ENCODE results near the gene ATP2A2.
"Not testable (repeated sequence)": the region's sequence is repeated elsewhere in the genome, so short reads cannot be mapped to it uniquely, and the experiment has no call there.

The ATP2A2 gene

DNA sequence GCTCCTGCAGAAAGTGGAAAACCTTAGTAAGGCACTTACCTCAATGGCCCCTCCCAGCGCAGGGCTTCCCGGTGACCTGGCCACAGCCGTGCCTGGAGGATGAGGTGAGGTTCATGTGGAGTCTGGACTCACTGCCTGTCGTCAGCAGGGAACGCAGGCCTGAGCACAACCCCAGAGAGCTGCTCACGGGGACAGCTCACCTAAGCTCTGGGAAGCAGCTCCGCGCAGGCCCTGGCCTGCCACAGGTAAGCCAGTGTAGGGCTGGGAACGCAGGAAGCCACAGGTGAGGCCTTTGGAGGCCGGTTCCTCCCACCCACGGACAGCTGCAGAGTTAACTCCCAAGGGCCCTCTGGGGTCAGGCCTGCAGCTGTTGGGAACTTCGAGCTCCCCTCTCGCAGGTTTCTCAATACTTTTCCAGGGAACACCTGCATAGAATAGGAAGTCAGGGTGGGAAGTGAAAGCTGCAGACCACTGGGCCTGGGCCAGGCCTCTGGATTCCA is 89.7 kb downstream of the ATP2A2 start:
- DNase-seq: no peak

DNA sequence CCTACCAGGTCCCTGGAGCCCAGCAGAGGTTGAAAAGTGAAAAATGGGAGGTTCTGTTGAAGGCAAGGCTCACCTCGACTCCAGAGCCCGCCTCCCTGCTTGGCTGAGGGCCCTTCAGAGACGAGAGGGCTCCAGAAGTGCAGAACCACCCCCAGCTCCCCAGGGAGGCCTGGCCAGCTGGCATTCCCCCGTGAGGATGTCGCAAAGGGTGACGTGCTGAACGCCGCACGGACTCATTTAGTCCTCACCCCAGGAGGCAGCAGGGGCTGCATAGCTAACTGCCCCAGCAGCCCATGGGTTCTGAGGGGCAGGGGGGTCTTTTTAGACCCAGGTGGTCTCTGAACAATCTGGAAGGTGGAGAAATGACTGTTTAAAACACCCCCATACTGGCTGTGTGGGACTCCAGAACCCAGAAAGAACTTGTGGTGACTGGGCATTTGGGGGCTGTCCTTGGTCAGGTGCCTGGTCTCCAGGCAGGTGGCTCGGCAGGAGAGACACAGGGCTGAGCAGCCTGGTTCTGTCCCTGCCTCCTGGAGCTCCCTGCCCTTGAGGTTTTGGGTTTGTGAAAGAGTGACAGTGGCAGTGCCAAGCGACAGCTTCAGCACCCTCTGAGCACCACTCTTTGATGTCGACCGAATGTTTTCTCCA is 90.5 kb downstream of the ATP2A2 start:
- no peak for DNase-seq

DNA sequence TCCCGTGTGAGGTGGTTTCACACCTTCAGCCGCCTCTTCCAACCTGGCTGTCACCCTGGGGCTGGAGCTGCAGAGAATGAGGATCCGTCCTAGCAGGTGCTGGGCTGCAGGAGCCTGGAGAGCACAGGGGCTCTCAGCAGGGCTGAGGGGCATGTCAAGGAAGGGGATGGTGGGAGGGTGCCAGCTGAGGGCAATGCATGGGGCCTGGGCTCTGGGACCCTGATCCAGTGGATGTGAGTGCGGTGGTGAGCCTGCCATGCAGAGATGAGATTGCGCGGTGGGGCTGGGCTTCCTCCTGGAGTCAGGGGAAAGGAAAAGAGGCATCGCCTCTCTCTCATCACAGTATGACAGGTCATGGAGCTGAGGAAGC is 91.0 kb downstream of the ATP2A2 start:
- DNase-seq: no peak

DNA sequence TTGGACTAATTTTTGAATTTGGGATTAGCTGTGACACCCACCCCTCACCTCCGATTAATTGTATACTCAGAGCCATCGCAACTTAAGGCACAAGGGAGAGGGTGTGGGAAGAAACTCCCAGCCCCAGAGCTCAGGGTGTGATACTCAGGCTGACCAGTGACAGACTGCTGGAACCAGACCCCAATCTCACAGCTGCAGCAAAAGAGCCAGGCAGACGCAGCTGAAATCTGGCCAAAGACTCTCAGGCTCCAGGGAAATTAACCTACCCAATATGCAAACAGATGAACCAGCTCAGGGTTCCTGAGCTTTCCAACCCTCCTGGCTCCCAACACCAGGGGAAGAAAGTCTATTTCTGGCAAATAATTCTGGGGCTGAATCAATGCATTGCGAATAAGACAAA is 92.0 kb downstream of the ATP2A2 start:
- no peak for DNase-seq

DNA sequence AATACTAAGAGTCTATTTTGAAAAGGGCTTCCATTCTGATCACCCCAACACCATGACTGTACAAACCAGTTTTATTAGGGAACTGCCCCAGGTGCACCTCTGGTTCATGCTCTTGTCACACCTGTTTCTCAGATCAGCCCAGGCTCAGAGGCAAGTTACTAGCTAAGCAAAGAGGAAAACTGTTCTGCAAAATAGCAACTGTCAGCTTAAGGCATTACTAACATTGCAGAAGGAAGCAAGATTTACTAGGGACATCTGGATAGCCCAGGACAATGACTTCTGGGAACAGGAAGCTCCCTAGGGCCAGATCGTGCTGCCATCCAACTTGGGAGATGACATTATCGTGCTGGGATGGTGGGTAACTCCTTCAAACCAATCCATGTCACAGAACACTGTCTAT is 92.4 kb downstream of the ATP2A2 start:
- no peak for DNase-seq

DNA sequence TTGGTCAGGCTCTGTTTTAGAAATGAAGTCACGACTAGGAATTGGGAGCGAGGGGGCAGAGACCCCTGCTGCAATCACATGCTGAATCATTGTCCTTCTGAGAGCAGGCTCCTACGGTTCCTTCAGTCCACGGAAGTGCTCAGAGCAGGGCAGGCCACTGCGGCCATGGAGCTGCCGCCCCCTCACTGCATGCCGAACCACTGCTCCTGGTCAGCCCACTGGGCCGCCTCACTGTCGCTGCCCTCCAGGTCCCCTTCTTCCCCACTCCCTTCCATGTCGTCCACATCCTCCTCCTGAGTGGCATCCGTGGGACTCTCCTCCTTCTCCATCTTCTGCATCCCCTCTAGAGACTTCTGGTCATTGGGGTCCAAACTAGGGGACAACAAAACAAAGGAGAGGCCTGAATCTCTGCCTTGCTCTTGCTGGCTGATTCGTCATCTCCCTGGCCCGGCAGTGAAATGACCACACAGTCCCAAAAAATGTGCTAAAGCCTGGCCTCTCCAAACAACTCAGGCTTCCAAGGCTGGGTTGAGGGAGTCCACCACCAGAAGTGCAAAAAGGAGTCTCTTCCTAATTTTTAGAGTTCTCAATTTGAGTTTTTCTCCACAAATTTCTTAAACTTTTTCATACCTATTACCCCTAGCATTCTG is 93.0 kb downstream of the ATP2A2 start:
- DNase-seq: no peak

DNA sequence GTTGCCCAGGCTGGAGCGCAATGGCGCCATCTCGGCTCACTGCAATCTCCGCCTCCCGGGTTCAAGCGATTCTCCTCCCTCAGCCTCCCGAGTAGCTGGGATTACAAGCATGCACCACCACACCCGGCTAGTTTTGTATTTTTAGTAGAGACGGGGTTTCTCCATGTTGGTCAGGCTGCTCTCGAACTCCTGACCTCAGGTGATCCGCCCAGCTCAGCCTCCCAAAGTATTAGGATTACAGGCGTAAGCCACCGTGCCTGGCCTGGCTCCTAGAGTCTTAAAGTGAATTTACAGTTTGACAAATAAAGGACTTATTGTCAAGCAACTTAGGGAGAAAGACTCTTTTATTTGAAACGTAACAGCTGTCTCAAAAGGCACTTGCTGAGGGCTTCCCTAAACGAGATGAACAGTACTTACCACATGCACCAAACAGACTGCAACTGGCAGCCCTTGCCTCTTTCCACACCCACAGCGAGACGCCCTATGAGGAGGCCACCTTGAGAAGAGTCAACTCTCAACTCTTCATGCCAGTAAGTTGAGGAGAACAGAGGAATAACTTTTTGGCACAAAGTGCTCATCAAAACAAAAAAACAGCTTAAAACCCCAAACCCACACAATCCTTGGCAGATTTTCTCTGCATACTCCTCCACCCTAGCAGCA is 97.2 kb downstream of the ATP2A2 start:
- not testable (repeated sequence) for DNase-seq

DNA sequence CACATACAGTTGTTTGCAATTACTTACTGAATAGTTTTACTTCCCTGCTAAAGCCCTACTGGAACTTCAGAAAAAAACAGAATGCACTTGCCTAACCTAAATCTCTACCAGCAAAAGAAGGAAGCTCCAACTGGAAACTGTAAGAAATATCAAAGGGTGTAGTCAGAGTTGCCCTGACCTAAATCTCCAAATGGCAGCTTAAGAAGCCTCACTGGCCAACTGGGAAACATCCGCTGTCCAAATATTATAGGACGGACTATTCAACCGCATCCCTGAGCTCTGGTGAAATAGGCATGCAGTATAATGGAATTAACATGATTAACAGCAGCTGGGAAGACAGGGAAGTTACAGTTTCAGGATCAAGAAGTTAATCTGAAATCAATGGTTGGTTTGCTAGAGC is 98.2 kb downstream of the ATP2A2 start:
- DNase-seq: no peak

DNA sequence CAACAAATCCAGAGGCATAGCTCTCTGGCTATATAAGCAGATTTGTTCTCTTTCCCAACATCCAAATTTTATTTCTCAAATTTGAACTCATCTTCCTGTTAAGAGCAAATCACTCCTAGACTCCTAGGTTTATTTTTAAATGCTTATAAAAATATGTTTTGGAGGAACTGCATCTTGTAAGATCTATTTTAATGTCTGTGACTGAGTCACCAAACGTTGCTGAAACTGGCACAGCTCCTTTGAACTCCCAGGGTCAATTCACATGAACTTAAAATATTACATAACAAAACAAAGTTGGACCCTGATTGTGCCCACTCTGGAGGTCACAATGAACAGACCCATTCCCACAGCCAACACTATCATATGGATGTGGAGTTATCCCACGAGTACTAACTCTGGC is 98.6 kb downstream of the ATP2A2 start:
- DNase-seq: no peak

DNA sequence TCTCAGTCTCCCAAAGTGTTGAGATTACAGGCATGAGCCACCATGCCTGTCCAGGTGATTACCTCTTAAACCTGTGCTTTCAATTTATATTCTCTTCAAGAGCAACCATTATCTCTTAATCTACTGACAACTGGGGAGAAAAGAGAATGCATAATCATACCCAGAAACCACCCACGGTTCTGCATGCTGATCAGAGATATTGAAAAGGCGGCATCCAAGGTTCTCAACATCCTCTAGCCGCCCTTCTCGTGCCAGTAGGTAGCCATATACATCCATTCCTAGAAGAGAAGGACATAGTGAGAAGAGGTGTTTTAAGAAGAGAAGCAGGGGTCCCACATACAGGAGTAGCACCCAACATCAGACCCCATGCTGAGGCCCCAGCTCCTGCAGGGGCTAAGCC is 101.6 kb downstream of the ATP2A2 start:
- no peak for DNase-seq
